SK-N-SH (cell line): Measurements from ENCODE around the gene TMEM151A.
"Not testable (repeated sequence)": the region's sequence is repeated elsewhere in the genome, so short reads cannot be mapped to it uniquely, and the experiment has no call there.

Source experiments
- ELF1 ChIP-seq: IDR thresholded peaks from 2 replicates; pipeline ENCODE4 v1.4.0; 2012
- EP300 ChIP-seq, 2 experiments: IDR thresholded peaks; 2 replicates each; pipeline versions ENCODE4 v1.4.0 to v1.6.1; 2012; ENCODE audit warnings: borderline replicate concordance in 1 of 2, low read depth in 1 of 2, low read length in 1 of 2
- EZH2phosphoT487 ChIP-seq: fragments of 200-600 bp; sonication (generic); IDR thresholded peaks from 2 replicates; pipeline ENCODE4 v1.6.1; 2017; ENCODE audit warnings: low read depth, mixed run types, mild to moderate bottlenecking, antibody characterized with exemption, moderate library complexity, borderline replicate concordance
- FOXM1 ChIP-seq: IDR thresholded peaks from 2 replicates; pipeline ENCODE4 v1.4.0; 2012; ENCODE audit warnings: low read depth, mild to moderate bottlenecking
- JUND ChIP-seq: IDR thresholded peaks from 2 replicates; pipeline ENCODE4 v1.4.0; 2012
- POLR2AphosphoS5 ChIP-seq: IDR thresholded peaks from 2 replicates; pipeline ENCODE4 v1.6.1; 2012; ENCODE audit warnings: low read depth, low read length
- RCOR1 ChIP-seq: fragments of 150-350 bp; IDR thresholded peaks from 2 replicates; pipeline ENCODE4 v1.6.1; 2017; ENCODE audit warnings: antibody characterized with exemption, low read length
- RFX5 ChIP-seq: IDR thresholded peaks from 2 replicates; pipeline ENCODE4 v1.6.1; 2012; ENCODE audit warnings: mild to moderate bottlenecking, improper control_type of control experiment, low read length
- TAF1 ChIP-seq: IDR thresholded peaks from 2 replicates; pipeline ENCODE4 v1.6.1; 2012; ENCODE audit warnings: low read depth, mild to moderate bottlenecking, low read length, moderate library complexity, borderline replicate concordance
- TEAD4 ChIP-seq: IDR thresholded peaks from 2 replicates; pipeline ENCODE4 v1.4.0; 2012; ENCODE audit warnings: mild to moderate bottlenecking, borderline replicate concordance; ENCODE audit not compliant: insufficient read depth
- TF ChIP-seq, protein P1 (sequence below): fragments of 200-600 bp; sonication (generic); IDR thresholded peaks from 2 replicates; pipeline ENCODE4 v1.6.1; 2017; ENCODE audit warnings: antibody characterized with exemption, mild to moderate bottlenecking, moderate library complexity
- TF ChIP-seq, protein P2 (sequence below): fragments of 150-350 bp; IDR thresholded peaks from 2 replicates; pipeline ENCODE4 v1.6.1; 2017; ENCODE audit warnings: antibody characterized with exemption, low read length, low read depth, borderline replicate concordance
- TF ChIP-seq, protein P3 (sequence below): IDR thresholded peaks from 2 replicates; pipeline ENCODE4; 2012

DNA sequence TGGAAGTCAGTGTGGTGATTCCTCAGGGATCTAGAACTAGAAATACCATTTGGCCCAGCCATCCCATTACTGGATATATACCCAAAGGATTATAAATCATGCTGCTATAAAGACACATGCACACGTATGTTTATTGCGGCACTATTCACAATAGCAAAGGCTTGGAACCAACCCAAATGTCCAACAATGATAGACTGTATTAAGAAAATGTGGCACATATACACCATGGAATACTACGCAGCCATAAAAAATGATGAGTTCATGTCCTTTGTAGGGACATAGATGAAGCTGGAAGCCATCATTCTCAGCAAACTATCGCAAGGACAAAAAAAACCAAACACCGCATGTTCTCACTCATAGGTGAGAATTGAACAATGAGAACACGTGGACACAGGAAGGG, 29.1 kb downstream of the TMEM151A start:
- TF ChIP-seq, protein P1, sequence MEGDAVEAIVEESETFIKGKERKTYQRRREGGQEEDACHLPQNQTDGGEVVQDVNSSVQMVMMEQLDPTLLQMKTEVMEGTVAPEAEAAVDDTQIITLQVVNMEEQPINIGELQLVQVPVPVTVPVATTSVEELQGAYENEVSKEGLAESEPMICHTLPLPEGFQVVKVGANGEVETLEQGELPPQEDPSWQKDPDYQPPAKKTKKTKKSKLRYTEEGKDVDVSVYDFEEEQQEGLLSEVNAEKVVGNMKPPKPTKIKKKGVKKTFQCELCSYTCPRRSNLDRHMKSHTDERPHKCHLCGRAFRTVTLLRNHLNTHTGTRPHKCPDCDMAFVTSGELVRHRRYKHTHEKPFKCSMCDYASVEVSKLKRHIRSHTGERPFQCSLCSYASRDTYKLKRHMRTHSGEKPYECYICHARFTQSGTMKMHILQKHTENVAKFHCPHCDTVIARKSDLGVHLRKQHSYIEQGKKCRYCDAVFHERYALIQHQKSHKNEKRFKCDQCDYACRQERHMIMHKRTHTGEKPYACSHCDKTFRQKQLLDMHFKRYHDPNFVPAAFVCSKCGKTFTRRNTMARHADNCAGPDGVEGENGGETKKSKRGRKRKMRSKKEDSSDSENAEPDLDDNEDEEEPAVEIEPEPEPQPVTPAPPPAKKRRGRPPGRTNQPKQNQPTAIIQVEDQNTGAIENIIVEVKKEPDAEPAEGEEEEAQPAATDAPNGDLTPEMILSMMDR = not testable (repeated sequence)
- TF ChIP-seq RFX5; POLR2AphosphoS5; RCOR1; JUND; TEAD4; TAF1; ELF1; EZH2phosphoT487; EP300 (IDR thresholded peaks at IDR 0.05; ENCODE audit: borderline replicate concordance in 1 of 2, low read depth in 1 of 2, low read length in 1 of 2); FOXM1: not testable (repeated sequence)
- TF ChIP-seq, protein P2, sequence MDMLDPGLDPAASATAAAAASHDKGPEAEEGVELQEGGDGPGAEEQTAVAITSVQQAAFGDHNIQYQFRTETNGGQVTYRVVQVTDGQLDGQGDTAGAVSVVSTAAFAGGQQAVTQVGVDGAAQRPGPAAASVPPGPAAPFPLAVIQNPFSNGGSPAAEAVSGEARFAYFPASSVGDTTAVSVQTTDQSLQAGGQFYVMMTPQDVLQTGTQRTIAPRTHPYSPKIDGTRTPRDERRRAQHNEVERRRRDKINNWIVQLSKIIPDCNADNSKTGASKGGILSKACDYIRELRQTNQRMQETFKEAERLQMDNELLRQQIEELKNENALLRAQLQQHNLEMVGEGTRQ = not testable (repeated sequence)
- TF ChIP-seq, protein P3, sequence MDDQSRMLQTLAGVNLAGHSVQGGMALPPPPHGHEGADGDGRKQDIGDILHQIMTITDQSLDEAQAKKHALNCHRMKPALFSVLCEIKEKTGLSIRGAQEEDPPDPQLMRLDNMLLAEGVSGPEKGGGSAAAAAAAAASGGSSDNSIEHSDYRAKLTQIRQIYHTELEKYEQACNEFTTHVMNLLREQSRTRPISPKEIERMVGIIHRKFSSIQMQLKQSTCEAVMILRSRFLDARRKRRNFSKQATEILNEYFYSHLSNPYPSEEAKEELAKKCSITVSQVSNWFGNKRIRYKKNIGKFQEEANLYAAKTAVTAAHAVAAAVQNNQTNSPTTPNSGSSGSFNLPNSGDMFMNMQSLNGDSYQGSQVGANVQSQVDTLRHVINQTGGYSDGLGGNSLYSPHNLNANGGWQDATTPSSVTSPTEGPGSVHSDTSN = not testable (repeated sequence)
